OCI-LY3 (cell line): Measurements from ENCODE around the gene CACNA2D3.

ENCODE experiments used
- CTCF ChIP-seq: fragments of 200-600, 300-600 bp; sonication (generic); IDR thresholded peaks from 2 replicates; pipeline ENCODE4 v1.5.1; 2014; ENCODE audit warnings: antibody characterized with exemption, low read length, low read depth
- EZH2phosphoT487 ChIP-seq: fragments of 200-600 bp; shearing (Covaris generic); IDR thresholded peaks from 2 replicates; pipeline ENCODE4 v1.6.1; 2018; ENCODE audit warnings: antibody characterized with exemption, mixed run types, low read depth

GRCh38 chr3:54299169-54299935 lies 177.0 kb downstream of the CACNA2D3 start:
- TF ChIP-seq CTCF: no peak
- no peak for TF ChIP-seq EZH2phosphoT487
